HG03520 (cell line): ENCODE measurements around the gene IMPACT.
A peak's percentile ranks its signal among the peaks of the same experiment; 100 is the strongest.

ENCODE experiments used
- ATAC-seq: cut with Tn5 transposase; IDR thresholded peaks from one replicate; pipeline ENCODE4 v1.9.1; 2021; ENCODE audit warnings: mild to moderate bottlenecking, moderate library complexity; ENCODE audit not compliant: unreplicated experiment

Gene IMPACT

DNA sequence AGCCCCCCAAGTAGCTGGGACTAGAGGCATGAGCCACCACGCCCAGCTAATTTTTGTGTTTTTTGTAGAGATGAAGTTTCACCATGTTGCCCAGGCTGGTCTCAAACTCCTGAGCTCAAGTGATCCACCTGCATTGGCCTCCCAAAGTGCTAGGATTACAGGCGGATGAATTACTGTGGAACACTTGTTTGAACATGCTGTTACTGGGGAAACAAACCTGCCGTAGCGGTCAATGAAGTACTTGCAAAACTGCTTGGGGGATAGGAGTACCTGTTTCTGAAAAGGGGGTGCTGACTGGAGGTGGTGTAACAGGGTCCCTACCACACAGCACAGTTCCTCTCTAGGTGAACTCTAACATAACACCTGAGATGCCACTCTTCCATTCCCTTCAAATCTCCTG lies 5.9 kb upstream of the IMPACT start:
- no peak for ATAC-seq

DNA sequence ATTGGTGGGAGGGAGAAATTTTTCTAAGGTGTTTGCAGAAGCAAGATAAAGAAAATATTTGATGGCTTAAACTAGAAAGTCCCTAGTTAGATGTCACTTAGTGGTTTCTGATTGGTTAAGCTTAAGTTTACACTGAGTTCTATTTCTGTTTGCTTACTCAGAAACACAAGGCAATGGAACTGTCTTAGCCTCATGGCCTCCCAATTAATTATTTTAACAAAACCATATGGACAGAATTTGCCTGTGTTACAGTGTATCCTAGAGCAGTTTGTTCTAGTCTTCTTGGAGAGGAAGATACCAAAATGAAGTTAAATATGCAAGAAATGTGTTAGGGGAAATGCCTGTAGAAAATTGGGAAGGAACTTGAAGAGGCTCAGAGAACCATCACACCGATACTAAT lies 4.6 kb upstream of the IMPACT start:
- no peak for ATAC-seq

DNA sequence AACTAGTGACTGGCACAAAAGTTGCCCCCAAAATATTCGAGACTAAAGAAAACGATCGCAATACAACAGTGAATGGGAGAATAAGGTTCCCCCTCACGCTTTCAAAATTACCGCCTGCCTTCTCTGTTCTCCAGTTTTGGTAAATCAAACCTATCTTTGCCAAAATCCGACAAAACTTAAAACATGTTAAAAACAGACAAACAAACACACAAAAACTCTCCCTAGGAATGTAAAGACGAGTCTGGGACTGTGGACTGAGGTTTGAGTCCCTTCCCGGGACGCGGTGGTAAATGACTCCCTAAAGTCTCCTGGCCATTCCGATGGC lies 435 bp upstream of the IMPACT start:
- ATAC-seq: no peak

DNA sequence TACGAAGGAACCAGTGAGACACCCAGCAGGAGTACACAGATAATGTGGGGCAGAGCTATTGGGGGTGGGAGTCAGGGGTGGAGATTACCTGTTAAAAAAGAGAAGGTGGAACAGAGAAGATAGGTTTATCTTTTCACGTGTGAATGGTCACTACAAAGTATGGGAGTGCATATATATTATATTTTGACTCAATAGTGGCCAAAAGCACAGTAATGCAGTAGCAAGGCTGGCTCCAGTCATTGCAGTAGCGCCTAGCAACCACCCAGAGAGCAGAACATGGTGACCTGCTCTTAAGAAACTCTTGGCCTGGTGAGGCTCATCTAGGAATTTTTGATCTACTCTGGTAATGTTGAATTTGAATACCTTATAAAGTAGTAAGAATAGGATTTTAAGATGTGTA lies 1.0 kb downstream of the IMPACT start:
- ATAC-seq: no peak

DNA sequence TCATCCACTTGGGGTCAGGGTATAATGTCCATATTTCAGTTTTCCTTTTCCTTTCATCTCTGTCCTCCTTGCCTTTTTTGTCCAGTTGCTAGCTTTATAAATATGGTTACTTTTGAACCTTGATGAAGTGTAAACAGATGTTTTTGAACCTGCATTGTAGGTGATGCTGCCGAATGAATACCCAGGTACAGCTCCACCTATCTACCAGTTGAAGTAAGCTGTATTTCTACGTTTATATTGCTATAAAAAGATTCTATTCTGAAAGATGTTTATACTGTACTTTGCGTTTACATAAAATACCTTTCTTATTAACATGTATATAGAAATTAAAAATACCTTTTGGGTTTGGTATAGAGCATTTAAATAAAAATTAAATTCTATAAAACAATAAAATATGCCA lies 2.2 kb downstream of the IMPACT start:
- ATAC-seq: no peak

DNA sequence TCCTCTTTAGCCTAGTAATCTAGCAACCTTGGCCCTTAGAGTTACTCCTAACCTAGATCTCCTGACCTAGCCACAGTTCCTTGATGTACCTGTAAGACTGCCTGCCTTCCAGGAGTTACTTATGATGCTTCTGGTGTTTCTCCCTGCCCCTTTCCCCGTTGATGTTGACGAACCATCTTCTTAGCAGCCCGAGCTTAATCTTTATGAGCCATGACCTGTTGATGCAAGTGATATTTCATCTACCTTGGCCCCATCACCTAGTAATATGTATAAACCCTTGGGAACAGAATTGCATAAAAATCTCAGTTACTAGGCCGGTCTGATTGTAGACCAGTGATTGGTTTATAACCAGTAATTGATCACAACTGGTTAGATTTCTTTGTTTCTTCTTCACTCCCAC lies 2.7 kb downstream of the IMPACT start:
- no peak for ATAC-seq

DNA sequence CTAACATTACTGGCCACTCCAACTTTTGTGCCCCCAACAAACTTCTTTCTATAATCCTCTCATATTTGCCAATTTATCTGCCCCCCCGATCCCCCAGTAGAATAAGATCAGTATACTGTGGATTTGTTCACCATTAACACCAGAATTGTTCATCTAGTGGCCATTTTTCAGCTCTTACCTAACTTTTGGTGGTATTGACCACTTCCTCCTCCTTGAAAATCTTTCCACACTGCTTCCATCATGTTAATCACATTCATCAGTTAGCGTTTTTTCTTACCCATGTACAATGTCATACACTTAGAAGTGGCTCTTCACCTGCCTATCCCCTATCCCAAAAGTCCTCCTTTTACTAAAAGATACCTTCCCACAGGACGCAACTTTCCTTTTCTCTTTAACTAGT lies 6.1 kb downstream of the IMPACT start:
- ATAC-seq: no peak

DNA sequence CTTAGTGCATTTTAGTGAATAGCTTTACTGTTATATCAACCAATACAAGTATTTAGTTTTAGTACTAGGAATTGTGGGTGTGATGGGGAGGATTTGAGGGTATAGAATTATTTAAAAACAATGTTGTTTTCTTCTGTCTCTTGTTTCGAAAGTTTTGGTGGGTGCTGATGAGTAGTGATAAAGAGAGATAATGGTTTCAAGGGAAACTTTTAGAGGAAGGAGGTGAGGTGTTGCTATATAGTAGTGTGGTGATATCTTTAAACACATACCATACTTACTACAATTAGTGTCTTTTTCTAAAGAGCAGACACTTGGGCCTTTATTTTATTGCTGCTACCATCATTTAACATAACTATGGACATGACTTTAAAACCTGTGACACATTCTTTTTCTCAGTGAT lies 10.5 kb downstream of the IMPACT start:
- ATAC-seq: no peak

DNA sequence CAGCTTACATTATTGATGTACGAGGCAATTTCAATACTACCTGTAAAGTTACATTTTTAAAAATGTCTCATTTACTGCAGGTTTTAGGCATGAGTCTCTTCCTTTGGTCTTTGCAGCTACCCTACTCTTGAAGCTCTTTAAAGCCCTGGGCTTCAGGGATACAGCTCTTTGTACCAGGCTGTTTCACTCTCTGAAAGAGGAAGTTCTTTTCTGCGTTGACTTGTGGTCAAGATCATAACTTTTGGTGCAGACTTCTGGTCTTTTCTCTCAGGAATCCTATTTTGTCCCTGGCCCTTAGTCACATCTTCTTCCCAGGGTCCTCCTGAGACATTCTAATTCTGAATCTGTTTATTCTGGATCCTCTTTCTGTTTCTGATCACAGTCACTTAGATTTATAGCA lies 17.4 kb downstream of the IMPACT start:
- peak; percentile 62 for ATAC-seq

DNA sequence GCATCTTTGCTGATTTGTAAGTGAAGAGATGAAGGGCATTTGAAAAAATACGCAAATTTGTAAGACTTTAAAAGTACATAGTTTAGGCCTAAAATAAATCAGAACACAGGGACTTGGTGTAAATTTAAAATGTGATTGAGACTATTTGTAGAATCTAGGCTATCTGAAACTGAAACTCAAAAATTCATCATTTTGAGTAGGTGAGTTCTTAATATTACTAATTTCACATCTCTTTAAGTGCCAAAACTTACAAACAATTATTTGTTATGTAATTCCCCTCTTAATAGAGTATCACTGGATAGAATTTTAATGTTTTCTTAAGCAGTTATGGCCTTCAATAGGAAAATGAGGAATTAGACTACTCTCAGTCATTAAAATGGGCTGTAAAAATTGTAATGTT lies 20.0 kb downstream of the IMPACT start:
- peak; percentile 71 for ATAC-seq

DNA sequence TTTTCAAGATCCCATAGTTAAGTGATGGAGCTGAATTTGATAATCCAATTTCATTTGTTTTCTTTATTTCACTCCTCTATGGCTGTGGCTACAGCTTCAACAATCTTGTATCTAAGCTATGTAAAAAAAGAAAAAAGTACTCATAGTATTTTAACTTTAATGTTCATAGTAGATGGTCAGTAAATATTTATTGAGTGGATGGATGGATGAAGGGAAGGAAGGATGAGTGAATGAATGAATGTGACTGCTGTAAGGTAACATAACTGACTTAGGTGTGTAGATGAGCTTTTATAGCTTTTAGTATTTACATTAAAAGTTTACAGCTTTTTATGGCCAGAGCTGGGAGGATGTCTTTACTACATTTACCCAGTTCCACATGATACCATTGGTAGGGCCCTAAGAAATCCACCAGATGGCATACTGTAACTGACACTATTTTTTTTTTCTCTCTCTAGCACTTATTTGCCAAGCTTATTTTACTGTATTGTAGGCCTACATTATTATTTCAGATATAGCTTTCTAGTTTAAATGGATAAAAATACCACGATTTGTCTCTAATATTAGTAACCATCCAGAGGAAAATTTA lies 20.6 kb downstream of the IMPACT start:
- ATAC-seq: no peak

DNA sequence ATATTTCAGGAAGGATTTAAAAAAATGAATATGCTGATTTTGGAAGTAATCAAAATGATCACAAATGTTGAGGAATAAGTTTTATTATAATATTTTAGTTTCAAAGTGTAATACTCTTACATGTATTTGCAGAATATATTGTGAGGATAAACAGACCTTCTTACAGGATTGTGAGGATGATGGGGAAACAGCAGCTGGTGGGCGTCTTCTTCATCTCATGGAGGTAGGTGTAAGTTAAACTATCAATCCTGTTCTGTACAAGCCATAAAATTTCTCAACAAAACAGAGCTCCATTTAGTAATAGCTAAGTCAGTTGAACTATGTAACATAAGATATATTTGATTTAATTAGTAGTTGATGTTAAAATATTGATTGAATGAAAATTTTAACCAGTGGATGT lies 21.5 kb downstream of the IMPACT start:
- ATAC-seq: no peak

DNA sequence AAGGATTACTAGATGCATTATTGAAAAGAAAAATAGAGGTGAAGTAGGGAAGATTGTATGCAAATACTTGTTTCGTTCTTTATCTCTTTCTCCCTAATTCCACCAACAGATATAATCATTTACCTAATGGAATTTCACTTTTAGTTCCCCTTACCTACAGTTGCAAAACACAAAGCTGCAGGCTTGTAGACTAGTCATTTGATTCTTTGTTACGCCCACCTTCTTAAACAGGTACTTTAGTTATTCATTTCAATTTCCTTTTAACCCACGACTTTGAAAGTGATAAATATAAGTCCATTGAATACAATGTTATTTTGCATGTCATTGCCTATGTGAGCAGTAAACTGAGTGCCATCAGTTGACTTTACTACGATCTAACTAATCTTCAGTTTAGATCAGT lies 30.1 kb downstream of the IMPACT start:
- ATAC-seq: peak; percentile 75

DNA sequence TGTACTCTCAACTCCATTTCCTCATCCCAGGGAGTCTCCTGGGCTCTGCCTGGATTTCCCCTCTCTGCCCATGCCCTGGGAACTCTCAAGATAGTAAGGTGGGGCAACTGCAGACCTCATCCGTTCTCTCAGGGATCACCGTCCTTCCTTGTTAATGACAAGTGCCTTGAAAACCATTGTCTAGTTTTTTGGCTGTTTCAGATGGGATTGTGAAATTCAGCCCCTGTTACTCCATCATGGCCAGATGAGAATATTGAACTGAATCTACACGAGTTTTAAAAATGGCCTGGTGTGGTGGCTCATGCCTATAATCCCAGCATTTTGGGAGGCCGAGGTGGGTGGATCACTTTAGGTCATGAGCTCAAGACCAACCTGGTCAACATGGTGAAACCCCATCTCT lies 33.3 kb downstream of the IMPACT start:
- no peak for ATAC-seq

DNA sequence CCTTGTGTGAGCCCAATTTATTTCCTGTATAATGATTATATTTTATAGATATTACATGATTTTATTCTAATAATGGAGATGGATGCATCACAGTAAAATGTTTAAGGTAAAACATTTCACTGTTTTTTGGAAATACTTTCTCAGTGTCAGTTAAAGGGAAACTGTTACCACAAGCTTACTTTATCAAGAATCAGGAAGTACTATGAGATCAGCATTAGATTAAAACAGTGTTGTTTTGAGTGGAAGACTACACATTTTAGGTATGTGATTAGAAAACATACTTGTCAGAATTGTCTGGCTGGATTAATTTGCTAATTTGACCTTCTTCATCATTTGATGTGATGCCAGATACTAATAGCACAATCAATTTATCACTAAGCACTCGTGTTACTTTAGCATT lies 33.9 kb downstream of the IMPACT start, which contains the start of gene HRH4:
Gene HRH4, plus strand, starts transcription at position 250 of the 400 bp plus-strand sequence. Its CDS starts 92 bp downstream, at position 342.
- ATAC-seq: no peak

DNA sequence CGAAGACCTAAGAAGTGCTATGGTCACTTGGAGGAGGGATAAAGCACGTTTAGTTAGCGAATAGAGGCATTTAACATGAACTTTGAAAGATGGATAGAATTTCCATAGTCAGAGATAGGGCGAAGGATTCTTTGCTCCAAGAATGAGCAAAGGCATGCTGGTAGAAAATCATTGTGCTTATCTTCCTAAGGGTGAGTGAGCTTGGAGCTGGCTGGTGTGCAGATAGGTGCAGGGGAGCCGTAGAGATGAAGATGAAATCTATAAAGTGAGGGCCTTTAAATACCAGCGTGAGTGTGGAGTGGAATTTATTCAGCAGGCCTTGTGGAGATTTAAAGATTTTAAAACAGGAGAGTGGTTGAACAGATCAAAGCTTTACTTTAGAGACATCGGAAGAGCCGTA lies 35.5 kb downstream of the IMPACT start:
- no peak for ATAC-seq

DNA sequence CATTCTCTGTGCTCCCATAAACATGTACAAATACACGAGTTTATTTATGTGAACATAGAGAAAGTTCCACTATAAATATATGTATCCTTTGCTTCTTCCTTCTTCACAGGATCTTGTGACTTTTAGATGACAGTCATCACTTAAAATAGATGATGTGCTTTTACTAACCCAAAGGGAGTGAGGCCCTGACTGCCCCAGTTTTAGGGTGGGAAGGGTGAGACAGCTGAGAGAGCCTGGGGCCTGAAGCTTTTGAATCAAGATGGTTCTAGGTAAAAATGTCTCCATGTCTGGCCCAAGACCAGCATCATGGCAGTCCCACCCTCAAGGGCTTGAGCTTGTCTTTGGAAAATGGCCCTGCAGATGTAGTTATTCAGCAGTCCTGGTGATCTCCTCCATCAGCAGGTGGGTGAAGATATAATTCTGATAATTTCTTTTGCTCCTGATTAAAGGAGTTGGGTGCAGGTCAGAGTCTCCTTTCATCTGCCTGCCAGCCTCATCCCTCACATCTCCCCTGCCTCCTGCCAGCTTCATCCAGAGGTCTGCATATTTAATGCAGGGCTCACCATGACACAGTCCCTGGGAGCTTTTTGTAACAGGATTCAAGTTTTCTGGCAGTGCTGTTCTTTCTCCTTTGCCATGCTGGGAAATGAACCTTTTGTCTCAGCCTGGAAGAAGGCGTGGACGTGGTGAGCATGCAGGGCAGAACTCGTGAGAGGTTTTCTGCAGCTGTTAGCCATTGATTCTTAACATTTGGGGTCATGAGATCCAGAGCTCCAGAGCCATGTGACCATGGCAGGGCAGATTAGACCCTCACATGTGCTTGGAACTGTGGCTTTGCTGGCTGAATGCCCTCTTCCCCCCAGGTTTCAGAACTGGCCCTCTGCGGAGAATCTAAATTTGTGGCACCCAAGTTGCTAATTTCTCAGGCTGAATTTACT lies 36.6 kb downstream of the IMPACT start:
- ATAC-seq: no peak

DNA sequence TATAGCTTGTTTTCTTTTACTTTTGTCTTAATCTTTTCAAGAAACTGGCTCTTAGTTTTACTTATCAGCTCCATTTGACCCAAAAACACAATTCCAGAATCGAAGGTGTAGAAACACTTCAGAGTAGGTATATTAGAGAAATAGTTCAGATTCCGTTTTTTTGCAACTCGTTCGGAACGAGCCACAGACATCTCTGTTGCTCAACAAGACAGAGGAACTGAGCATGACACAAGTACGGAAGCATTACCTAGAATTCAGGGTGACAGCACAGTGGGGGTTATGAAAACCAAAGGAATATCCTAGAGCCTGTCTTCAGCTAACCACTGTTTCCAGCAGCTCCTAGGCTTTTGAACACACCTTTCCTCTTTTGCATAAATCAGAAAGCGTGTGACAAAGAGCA lies 39.0 kb downstream of the IMPACT start:
- ATAC-seq: no peak

DNA sequence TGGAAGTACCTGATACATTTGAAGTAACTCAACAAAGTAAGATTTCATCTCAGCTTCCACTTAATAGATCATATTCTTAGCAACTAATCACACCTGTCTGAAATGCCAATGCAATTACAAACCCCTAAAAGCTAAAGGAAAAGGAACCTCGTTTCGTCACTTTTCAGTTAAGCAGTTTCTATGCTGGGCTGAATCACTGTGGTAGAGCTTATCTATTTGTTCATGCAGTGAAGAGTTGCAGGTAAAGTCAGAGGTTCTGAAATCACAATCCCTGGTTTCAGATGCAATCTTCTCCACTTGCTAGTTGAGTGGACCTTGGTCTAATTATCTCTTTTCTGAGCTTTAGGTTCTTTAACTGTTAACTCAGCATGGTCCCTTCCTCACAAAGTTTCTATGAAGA lies 40.3 kb downstream of the IMPACT start:
- ATAC-seq: no peak

DNA sequence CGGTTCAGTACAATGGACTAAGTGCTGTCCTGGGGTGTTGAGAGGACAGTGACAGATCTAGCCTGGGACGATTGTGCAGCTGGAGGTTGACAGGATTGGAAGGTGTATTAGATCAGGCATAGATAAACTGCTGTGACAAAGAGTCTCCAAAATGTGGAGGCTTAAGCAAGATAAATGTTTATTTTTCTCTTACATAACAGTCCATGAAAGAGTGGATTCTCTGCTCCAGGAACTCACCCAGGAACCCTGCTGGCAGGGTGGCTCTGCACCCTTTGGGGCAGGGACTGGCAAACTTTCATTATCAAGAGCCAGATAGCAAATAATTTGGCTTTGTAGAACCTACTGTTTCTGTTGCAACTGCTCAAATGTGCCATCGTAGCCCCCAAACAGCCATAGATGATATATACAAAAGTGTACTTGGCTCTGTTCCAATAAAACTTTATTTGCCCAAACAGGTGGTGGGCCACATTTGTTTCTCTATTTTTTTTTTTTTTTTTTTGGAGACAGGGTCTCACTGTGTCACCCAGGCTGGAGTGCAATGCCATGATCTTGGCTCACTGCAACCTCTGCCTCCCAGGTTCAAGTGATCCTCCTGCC lies 43.6 kb downstream of the IMPACT start:
- no peak for ATAC-seq

DNA sequence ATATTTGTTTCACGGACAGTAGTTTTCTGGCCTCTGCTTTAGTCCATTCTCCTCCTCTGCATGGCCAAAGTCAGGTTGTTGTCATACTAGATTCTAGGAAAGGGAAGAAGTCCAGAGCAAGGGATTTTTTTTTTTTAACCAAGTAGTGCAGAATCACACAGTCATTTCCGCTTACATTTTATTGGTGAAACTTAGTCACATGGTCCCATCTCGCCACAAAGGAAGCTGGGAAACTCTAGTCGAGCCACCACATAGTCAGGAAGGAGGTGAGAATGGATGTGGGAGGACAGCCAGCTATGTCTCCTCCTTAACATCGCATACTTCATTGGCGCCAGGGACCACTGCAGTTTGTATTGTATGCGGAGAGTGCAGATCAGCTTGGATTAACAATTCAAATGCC lies 44.3 kb downstream of the IMPACT start:
- no peak for ATAC-seq

DNA sequence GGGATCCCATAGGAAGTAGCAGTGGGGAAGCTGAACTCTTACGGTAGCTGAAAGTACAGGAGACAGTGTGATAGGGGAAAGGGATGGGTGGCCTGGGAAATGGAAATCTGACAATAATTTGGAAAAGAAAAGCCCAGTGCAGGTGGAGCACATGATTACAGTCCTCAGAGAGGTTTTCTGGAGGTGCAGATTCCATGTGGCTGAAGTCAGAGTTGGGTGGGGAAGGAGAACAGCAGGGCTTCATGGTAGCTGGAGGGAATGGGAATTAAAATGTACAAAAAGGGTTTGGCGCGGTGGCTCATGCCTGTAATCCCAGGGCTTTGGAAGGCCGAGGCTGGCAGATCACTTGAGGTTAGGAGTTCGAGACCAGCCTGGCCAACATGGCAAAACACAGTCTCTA lies 46.1 kb downstream of the IMPACT start:
- no peak for ATAC-seq
